ENCODE measurements around the gene IRX5.

IRX5 gene

DNA sequence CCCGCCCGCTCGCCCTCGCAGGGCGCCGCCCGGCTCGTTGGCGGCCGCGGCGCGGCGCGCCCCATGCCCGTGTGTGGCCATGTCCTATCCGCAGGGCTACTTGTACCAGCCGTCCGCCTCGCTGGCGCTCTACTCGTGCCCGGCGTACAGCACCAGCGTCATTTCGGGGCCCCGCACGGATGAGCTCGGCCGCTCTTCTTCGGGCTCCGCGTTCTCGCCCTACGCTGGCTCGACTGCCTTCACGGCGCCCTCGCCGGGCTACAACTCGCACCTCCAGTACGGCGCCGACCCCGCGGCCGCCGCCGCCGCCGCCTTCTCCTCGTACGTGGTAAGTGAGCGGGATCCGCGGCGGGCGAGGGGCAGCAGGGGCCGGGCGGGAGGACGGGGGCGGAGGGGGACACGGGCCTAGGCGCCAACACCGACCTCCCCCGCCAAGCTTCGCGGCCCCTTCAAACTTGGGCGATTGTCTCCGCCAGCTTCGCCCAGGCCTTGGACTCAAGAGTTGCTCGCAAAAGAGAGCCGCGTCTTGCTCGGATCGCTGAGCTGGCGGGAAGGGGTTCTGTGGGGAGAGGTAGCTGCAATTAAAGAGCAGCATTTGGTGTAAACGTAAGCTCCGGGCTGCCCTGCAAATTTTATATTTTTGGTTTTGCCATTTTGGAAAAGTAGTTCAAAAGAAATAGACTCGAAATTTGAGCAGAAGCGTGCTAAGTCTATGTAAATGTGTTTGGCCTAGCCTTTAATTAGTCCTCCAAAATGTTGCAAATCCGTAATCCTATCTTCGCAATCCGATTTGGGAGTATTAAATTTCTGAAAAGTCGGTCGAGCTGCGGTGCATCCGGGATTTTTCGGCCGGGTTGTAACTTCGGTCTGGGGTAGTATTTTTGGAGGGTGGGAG lies 702 bp downstream of the IRX5 start:
- no peak for DNase-seq

DNA sequence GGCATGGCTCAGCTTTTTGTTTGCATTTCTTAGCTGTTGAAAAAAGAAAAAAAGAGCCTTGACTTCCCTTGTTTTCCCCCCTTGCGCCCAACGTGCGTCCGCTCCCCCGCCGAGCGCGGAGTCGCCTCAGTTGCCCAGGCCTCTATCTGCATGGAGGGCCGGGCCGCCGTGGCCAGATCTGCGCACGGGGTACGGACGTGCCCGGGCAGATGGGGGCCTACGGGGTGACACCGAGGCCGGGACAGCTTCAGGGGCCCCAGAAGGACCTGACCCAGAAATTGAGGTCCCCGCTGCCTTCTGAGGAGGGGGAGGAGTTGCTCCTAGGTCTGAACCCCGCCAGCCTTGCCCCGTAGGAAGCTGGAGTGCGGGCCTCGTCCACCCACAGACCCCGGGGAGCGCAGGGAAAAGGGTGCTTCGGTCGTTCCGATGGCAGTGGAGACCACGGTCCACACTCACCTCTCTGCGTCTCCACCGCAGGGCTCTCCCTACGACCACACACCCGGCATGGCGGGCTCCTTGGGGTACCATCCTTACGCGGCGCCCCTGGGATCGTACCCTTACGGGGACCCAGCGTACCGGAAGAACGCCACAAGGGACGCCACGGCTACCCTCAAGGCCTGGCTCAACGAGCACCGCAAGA lies 1.5 kb downstream of the IRX5 start:
- DNase-seq: no peak

DNA sequence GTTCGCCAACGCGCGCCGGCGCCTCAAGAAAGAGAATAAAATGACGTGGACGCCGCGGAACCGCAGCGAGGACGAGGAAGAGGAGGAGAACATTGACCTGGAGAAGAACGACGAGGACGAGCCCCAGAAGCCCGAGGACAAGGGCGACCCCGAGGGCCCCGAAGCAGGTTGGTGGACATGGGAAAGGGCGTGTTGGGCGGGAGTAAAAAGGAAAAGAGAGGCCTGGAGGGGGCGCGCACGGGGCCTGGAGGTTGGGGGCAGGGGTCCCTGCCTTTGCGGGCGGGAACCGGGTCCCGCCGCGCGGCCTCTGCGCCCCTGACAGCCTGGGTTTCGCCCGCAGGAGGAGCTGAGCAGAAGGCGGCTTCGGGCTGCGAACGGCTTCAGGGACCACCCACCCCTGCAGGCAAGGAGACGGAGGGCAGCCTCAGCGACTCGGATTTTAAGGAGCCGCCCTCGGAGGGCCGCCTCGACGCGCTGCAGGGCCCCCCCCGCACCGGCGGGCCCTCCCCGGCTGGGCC lies 2.1 kb downstream of the IRX5 start:
- no peak for DNase-seq

DNA sequence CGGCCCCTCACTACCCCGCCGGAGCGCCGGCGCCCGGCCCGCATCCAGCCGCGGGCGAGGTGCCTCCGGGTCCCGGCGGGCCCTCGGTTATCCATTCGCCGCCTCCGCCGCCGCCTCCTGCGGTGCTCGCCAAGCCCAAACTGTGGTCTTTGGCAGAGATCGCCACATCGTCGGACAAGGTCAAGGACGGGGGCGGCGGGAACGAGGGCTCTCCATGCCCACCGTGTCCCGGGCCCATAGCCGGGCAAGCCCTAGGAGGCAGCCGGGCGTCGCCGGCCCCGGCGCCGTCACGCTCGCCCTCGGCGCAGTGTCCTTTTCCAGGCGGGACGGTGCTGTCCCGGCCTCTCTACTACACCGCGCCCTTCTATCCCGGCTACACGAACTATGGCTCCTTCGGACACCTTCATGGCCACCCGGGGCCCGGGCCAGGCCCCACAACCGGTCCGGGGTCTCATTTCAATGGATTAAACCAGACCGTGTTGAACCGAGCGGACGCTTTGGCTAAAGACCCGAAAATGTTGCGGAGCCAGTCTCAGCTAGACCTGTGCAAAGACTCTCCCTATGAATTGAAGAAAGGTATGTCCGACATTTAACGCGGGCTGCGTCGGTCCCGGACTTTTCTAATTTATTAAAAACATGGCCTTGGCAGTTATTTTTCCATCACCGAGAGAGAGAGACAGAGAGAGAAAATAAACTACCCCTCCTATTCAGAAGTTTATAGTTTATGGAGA lies 2.8 kb downstream of the IRX5 start:
- no peak for DNase-seq

GRCh38 chr16:54934481-54935265 lies 4.0 kb downstream of the IRX5 start:
- DNase-seq: no peak

DNA sequence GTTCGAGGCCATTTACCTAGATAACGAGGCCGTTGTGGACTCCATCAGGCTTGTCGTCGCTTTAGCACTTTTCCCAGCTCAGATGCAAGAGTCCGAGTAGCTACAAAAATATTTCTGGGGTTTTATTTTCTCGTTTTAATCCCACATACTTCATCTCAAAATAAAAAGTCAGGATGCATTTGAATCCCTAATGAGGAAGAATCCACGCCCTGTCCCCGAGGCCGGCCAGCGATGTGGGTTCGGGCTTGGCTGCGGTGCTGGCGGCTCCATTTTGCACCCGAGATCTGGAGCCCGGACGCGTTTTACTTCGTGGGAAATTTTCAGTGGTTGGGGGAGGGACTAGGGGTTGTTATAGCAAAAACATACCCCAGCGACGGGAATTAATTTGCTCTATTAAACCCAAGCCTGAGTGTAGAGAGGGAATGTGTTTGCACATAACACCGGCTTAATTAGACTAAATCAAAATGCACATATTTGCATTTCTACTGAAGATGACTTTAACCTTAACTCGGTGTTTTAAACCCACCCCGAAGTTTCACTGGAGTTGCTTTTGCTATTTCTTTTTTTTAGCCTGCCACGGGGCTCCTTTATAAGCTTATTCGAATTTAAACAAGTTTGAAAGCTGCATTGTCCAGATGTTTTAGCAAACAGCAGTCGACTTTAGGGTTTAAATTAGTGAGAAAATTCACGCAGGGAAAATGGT lies 4.8 kb downstream of the IRX5 start:
- DNase-seq: no peak

DNA sequence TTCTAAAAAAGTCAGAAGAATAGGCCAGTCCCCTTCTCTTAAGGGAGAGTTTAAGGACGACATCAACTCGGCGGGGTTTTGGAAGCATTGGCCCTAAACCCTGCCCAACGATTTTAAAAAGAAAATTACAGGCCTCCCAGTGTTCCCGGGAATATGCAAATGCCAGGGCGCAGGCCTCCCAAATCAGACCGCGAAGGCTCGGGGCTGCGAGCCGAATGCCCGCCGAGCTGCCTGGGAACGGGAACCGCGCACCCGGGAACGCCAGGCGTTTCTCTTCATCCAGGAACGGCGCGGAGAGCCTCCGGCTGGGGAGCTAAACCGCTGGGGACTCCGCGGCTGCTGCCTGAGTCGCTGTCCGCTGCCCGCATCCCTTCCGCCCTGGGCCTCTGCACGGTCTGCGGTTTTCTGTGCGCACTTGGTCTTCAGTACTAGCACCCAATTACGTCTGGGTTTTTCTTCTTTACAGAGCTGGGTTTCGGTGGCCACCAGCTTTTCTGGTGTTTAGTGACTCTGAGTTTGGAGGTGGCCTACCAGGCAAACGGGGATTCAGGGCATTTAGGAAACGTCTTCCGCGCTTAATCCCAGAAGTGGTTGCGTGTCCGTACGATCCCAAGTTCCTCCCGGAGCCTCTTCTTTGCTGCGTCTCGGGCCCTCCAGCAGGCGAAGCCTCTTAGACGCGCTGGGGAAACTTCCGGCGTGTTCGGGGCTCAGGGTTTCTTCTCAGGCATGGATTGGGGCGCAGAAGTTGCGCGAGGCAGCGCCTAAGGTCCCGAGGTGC lies 5.7 kb downstream of the IRX5 start:
- DNase-seq: no peak

DNA sequence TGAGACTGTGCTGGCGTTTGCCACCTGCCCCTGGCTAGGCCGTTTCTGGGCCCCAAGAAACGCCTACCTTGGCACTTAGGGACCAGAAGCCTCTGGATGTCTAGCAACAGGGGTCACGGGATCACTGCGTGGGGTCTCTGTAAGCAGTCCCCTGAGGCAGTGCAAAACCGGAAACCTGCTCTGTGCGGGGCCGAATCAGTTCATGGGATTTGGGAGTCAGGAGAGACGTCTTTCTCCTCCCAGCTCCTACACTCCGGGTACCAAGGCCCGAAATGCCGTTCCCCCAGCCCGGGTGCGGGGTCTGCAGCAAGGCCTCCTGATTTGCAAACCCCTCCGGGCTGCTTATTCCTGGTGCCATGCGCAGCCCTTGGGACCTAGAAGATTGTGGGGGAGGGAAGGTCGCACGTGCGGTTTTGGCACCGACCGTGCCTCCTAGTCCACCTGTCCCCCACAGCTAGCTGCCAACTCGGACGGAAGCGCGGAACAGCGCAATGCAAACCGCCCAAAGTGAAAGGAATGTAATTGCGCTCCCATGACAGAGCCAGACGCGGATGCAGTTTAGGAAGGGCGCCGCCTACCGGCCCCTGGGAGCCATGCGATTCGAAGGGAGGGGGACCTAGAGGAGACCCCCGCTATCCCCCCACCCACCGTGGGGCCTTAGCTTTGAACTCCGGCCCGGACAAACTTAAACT lies 6.5 kb downstream of the IRX5 start:
- DNase-seq: no peak

GRCh38 chr16:54937671-54938211 lies 7.1 kb downstream of the IRX5 start:
- no peak for DNase-seq

DNA sequence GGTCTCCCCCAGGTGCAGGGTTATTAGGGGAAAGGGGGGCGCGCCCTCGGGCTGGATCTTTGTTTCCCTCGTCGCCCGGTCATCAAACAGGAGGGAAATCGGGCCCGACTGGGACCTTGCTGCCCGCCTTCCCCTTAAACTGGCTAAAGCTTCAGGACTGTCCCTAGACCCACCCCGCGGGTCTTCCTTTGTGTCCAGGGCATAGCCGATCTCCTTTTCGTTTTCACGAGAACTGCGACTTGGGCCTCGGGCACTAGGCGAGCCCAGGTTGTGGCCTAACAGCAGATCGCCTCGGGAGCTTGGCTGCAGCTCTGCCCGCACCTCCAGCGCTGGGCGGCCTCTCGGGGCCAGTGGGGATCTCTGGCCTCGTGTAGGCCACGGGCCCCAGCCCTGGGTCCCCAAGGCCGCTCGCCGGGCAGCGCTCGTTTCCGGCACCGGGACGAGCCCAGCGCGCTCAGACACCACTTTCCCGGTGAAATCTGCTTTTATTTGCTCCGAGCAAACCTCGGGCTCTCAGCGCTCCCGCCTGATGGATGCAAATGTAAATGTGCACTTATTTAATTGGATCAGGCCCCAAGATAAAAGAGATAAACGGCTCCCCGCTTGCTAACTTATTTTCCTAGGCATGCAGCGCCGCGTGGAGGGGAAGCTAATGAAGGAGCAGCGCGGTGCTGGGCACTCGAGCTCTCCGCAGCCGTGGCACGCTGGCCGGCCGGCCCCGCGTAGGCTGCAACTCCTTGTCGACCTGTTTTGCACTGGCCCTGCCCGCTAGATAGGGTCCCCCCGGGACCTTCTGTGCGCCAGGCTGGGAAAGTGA lies 7.8 kb downstream of the IRX5 start:
- DNase-seq: no peak

- no peak for DNase-seq
These were observed 8.3 kb downstream of the IRX5 start for GRCh38 chr16:54939029-54939346.

DNA sequence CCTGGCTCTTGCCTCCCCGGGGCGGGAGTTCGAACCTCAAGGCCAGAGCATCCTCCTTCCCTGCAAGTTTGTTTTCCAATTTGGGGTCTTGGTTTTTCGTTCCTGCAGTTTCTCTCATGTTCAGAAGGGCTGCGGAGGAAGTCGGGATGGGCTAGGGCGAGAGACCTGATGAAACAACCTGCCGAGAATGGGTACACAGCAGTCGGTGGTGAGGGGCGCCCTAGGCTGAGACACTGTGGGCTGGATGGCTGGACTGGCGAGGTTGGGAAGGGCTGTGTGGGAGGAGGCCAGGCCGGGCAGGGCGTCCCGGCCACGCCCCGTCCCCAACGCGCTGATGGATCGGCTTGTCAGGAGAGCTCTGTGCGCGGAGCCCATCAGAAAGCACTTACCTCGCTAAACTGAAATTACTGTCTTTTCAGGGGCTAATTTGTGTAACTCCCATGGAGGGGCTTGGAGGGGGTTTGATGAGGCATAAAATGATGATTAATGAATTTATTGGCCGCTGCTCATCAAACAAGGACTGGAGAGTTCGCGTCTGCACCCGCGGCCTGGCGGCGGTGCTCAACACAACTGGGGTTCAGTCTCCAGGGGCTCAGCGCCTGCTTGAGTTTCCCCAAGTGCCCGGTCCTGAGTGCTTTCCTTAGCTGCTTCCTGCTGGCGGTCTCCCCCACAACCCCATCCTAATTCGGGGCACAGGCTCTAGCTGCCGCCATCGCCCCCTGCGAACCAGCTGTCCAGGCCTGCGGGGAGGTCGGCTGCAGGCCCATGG lies 9.0 kb downstream of the IRX5 start:
- no peak for DNase-seq

GRCh38 chr16:54940279-54940604 lies 9.6 kb downstream of the IRX5 start:
- no peak for DNase-seq

- no peak for DNase-seq
These were observed 11.8 kb downstream of the IRX5 start for GRCh38 chr16:54942353-54942943.

DNA sequence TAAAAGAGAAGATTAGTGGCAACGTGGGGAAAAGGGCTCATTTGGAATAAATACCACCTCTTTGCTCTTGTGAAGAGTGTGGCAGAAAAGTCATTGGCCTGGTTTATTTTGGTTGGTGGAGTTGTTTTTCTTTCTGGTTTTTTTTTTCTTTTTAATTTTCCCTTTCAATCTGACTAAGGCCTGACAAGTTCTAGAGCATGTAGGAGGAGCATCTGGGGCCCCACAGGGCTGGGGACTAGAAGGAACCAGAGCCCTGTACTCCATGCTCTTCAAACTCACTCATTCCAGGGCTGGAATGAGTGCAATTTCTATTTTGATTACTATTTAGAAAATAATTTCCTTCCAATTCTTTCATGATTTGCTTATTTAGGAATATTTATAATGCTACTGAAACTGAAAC lies 13.3 kb downstream of the IRX5 start:
- DNase-seq: no peak

GRCh38 chr16:54945063-54945462 lies 14.4 kb downstream of the IRX5 start:
- DNase-seq: no peak

GRCh38 chr16:54946909-54947308 lies 16.2 kb downstream of the IRX5 start:
- no peak for DNase-seq

DNA sequence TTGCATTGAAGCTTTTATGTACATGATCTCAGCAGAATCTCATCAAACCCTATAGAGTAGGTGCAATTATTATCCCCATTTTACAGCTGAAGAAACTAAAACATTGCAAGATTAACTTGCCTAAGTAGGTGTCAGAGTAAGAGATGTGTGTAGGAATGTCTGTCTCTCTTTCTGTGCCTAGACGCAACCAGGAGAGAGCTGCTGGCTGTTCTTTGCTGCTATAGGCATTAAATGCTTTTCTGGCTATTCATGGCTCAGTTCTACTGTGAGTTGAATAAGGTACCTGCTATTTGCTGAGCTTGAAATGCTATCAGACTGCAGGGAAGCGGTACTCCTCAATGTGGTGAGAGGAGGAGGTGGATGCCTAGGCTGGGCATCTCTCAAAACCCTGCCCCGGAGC lies 17.0 kb downstream of the IRX5 start:
- DNase-seq: no peak

DNA sequence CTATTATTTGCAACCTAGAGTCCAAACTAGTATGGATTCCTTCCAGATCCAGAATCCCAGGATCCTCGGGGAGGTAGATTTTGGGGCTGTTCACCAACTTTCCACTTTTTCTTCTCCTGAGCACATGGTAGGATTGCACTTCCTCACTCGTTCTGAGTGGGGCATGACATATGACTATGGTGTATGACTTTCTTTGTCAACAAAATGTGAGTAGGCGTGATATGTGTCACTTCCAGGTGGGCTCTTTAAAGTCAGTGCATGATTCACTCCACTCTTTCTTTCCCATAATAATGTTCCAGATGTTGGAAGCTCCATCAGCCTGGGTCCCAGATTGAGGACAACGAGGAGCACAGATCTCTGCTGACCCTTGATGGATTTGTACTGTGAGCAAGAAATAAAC lies 21.5 kb downstream of the IRX5 start:
- DNase-seq: no peak

Data from DMS79 treated with DMSO at 0.1 percent for 48 hours (cell line).